B cell (primary cell): ENCODE measurements around the gene IL17RC. TPM values are rescaled to one million over a fixed set of nuclear protein-coding genes. Genes with fewer than 3 reads are reported as not detected.

Experiments
- ATAC-seq: fragments of 200-7000 bp; cut with Tn5 transposase; one replicate; pipeline ENCODE4 v1.10.0; 2021; ENCODE audit warnings: low read depth, mild to moderate bottlenecking, moderate number of reproducible peaks, moderate library complexity
- CTCF ChIA-PET: fragments of 350-600 bp; sonication (Branson Sonifier 250); formaldehyde crosslinking; loops from one replicate; lab custom pipeline; 2021; ENCODE audit warnings: antibody characterized with exemption, inconsistent platforms; lab: Charles Lee
- POLR2A ChIA-PET: fragments of 350-600 bp; sonication (Branson Sonifier 250); formaldehyde crosslinking; loops from one replicate; lab custom pipeline; 2021; ENCODE audit warnings: antibody characterized with exemption; lab: Charles Lee
- DNase-seq: peaks from one replicate; pipeline ENCODE4 v3.0.0; 2013
- H2AFZ ChIP-seq: 2 replicates; pipeline ENCODE4 v1.6.1; 2012; ENCODE audit warnings: mild to moderate bottlenecking, low read depth, low read length; ENCODE audit not compliant: insufficient read depth, poor library complexity, severe bottlenecking
- H3K27ac ChIP-seq, 2 donors: 1 replicate in 1 of 2; 2 replicates in 1 of 2; pipeline ENCODE4 v1.5.1; 2012 to 2013; ENCODE audit warnings: low read length in 2 of 2, mild to moderate bottlenecking in 2 of 2, moderate library complexity in 1 of 2
- H3K27me3 ChIP-seq, 4 experiments: fragments of 200-600 bp in 1 of 4; sonication (generic) in 1 of 4; replicated peaks in 1 of 4; 1 replicate in 2 of 4; 2 replicates in 2 of 4; pipeline versions ENCODE4 v1.6.1 to v1.7.0; 2013 to 2016; ENCODE audit warnings: low read length in 3 of 4, mild to moderate bottlenecking in 2 of 4, mixed read lengths in 1 of 4, moderate library complexity in 1 of 4; ENCODE audit not compliant: insufficient read depth in 4 of 4, control insufficient read depth in 3 of 4; ENCODE audit errors: control extremely low read depth in 1 of 4
- H3K36me3 ChIP-seq, 2 experiments: replicated peaks in 1 of 2; 1 replicate in 1 of 2; 2 replicates in 1 of 2; pipeline versions ENCODE4 v1.6.1 to v1.7.1; 2013; ENCODE audit warnings: low read length in 1 of 2; ENCODE audit not compliant: insufficient read depth in 2 of 2, control insufficient read depth in 1 of 2; ENCODE audit errors: control extremely low read depth in 1 of 2, extremely low read depth in 1 of 2
- H3K4me1 ChIP-seq, 2 donors: fragments of 200-600 bp in 1 of 2; sonication (generic) in 1 of 2; 1 replicate in 1 of 2; 2 replicates in 1 of 2; pipeline versions ENCODE4 v1.5.1 to v1.6.1; 2013 to 2017; ENCODE audit warnings: low read length in 2 of 2; ENCODE audit not compliant: control insufficient read depth in 2 of 2, insufficient read depth in 2 of 2
- H3K4me2 ChIP-seq: replicated peaks from 2 replicates; pipeline ENCODE3; 2012; ENCODE audit warnings: mild to moderate bottlenecking, low read depth, low read length; ENCODE audit not compliant: poor library complexity, severe bottlenecking
- H3K4me3 ChIP-seq, 5 experiments: fragments of 200-600 bp in 1 of 5; sonication (generic) in 1 of 5; 1 replicate in 3 of 5; 2 replicates in 2 of 5; pipeline versions ENCODE4 v1.5.1 to v1.7.0; 2011 to 2016; ENCODE audit warnings: low read length in 4 of 5, mild to moderate bottlenecking in 4 of 5, low read depth in 2 of 5, control low read depth in 1 of 5, moderate library complexity in 1 of 5; ENCODE audit not compliant: insufficient read depth in 1 of 5; ENCODE audit errors: control extremely low read depth in 1 of 5, extremely low read depth in 1 of 5
- H3K79me2 ChIP-seq: fragments of 200-600 bp; sonication (generic); one replicate; pipeline ENCODE4 v1.6.0; 2016; ENCODE audit warnings: low read length; ENCODE audit not compliant: control insufficient read depth, insufficient read depth
- H3K9ac ChIP-seq: fragments of 200-600 bp; sonication (generic); 2 replicates; pipeline ENCODE4 v1.6.1; 2017; ENCODE audit warnings: mild to moderate bottlenecking, low read length, moderate library complexity
- H3K9me3 ChIP-seq, 3 donors: one replicate each; pipeline versions ENCODE4 v1.6.1 to v1.7.1; 2013; ENCODE audit warnings: low read length in 2 of 3; ENCODE audit not compliant: control insufficient read depth in 2 of 3, insufficient read depth in 1 of 3; ENCODE audit errors: control extremely low read depth in 1 of 3
- H4K20me1 ChIP-seq: 2 replicates; pipeline ENCODE4 v1.6.0; 2012; ENCODE audit warnings: mild to moderate bottlenecking, low read length; ENCODE audit not compliant: insufficient read depth, control insufficient read depth, poor library complexity, severe bottlenecking
- H3K27ac Mint-ChIP-seq: one replicate; pipeline ENCODE4 v1.8.0; 2021; ENCODE audit warnings: mixed read lengths
- H3K27me3 Mint-ChIP-seq: one replicate; pipeline ENCODE4 v1.8.0; 2021; ENCODE audit warnings: mixed read lengths
- H3K4me1 Mint-ChIP-seq: one replicate; pipeline ENCODE4 v1.8.0; 2021; ENCODE audit warnings: mixed read lengths
- H3K4me3 Mint-ChIP-seq: one replicate; pipeline ENCODE4 v1.8.0; 2021; ENCODE audit warnings: mixed read lengths
- H3K9me3 Mint-ChIP-seq: one replicate; pipeline ENCODE4 v1.8.0; 2022; ENCODE audit warnings: mixed read lengths; ENCODE audit not compliant: insufficient read depth
- EZH2 ChIP-seq: IDR thresholded peaks from 2 replicates; pipeline ENCODE4 v1.6.1; 2012; ENCODE audit warnings: borderline replicate concordance, low read depth, mild to moderate bottlenecking, moderate library complexity, low read length; ENCODE audit not compliant: insufficient read depth, poor library complexity, severe bottlenecking
- WGBS: methylation state at CpG from one replicate; pipeline ENCODE4 v1.1.5; 2013; ENCODE audit warnings: missing lambda C conversion rate; ENCODE audit not compliant: insufficient coverage; 5-methylcytosine and 5-hydroxymethylcytosine counted together
- intact Hi-C: fragments of 100-400 bp; cut with micrococcal nuclease; formaldehyde crosslinking; loops from one replicate; pipeline ENCODE4 v1.10.0; 2022
- polyA plus RNA-seq: library from polyadenylated mRNA; depleted of rRNA; stranded (reverse); fragments of >200 nt; gene quantifications from 2 replicates; pipeline ENCODE4 v1.2.3, GENCODE V29; 2012
- total RNA-seq, 2 donors: library from RNA; stranded (reverse); fragments of 120-200 nt in 1 of 2; gene quantifications; 1 replicate in 1 of 2; 2 replicates in 1 of 2; pipeline versions ENCODE4 v1.2.3 to v1.2.4, GENCODE V29; 2013 to 2022
- TF ChIP-seq, protein P1 (sequence below): fragments of 200-600 bp; IDR thresholded peaks from one replicate; pipeline ENCODE4 v1.8.0; 2022; ENCODE audit warnings: antibody characterized with exemption, mild to moderate bottlenecking

The IL17RC gene
- total and polyA plus RNA-seq, 2 donors (not counting 1 experiment from before 2014, with no cell fraction given) = 0.25 to 0.98 TPM

DNA sequence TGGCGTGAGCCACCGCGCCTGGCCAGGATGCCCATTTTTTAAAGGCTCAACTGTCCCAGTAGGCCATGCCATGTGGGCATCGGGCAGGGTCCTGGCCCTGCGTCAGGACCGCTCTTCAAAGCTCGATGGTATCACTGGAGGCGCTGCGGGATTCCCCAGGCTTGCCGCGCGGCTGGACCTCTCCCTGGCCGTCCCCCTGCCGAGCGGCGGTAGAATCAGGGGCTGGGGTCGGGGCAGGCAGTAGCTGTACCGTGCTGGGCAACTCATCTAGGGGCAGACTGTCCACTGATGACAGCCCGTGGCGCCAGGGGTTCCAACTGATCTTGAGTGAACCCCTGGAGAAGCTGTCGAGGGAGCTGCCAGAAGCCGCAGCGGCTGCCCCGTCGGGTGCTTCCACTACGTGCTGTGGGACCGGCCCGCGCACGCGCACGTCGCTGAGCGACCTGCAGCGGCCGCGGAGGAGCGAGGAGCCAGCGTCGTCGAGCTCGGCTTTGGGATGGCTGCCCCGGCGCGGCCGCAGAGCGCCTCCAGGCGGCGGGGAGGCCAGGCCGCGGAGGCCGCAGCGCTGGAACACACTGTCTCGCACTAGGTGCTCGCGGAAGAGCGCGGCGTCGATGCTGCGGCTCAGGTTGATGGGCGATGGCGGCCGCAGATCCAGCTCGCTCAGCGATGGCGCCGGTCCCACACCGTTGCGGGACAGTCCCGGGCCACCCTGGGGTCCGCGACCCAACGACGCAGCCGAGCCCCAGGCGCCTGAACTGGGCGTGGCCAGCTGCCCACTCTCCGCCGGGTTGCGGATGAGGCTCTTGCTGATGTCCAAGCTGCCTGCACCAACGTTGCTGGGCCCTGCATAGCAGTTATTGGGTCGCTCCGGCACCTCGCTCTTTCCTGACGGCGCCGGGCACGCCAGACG is 29.5 kb downstream of the IL17RC start:
- Mint-ChIP-seq H3K27me3 (no peaks in the 10 kb centered on the region), H3K4me1 (peaks cover 11% of the 10 kb centered on the region), H3K4me3 (peak overlapping the region; percentile 89), H3K9me3 (no peaks in the 10 kb centered on the region), H3K27ac (peak overlapping the region; percentile 85)
- Histone ChIP-seq H2AFZ (peak overlapping the region; percentile 45), H3K9me3 (no peaks in the 10 kb centered on the region), H3K27ac (no peak overlapping the region), H3K4me3 (peak overlapping the region in 3 of 5 experiments; percentile 27 to 51 (median 50)), H3K9ac (peak overlapping the region; percentile 60), H3K27me3 (peaks cover 0 to 4% (median 0%) of the 10 kb centered on the region in 4 experiments), H3K4me2 (peak overlapping the region; percentile 67), H3K79me2 (no peaks in the 10 kb centered on the region), H4K20me1 (no peaks in the 10 kb centered on the region), H3K36me3 (peaks cover 0 to 5% of the 10 kb centered on the region in 2 experiments), H3K4me1 (peaks cover 6 to 13% of the 10 kb centered on the region in 2 donors)
- TF ChIP-seq EZH2 = no peak
- TF ChIP-seq, protein P1, sequence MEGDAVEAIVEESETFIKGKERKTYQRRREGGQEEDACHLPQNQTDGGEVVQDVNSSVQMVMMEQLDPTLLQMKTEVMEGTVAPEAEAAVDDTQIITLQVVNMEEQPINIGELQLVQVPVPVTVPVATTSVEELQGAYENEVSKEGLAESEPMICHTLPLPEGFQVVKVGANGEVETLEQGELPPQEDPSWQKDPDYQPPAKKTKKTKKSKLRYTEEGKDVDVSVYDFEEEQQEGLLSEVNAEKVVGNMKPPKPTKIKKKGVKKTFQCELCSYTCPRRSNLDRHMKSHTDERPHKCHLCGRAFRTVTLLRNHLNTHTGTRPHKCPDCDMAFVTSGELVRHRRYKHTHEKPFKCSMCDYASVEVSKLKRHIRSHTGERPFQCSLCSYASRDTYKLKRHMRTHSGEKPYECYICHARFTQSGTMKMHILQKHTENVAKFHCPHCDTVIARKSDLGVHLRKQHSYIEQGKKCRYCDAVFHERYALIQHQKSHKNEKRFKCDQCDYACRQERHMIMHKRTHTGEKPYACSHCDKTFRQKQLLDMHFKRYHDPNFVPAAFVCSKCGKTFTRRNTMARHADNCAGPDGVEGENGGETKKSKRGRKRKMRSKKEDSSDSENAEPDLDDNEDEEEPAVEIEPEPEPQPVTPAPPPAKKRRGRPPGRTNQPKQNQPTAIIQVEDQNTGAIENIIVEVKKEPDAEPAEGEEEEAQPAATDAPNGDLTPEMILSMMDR = peak; percentile 69
- ATAC-seq (peak; percentile 92), DNase-seq (peak; percentile 79)
- WGBS = 70% methylated on average over 90 of the region's 90 CpGs
- intact Hi-C loops = loop anchor here (1.0 to 5.0 kb wide), 3 partner anchors 13 to 301 kb away; partner anchors contain the start of genes CRELD1 and TATDN2
- CTCF ChIA-PET = interaction anchor here (0.6 to 2.2 kb wide), 20 partner anchors 8 to 593 kb away, joined by 3 to 47 read pairs (median 3); partner anchors contain the start of genes CRELD1, FANCD2 and SEC13
- POLR2A ChIA-PET = interaction anchor here (0.6 to 1.3 kb wide), 8 partner anchors 8 to 375 kb away, joined by 3 to 11 read pairs (median 3); partner anchors contain the start of genes CRELD1, EMC3, JAGN1 and SEC13
